NCI-H2227 (cell line): Measurements from ENCODE around the gene AKR1A1.

Source experiments
- DNase-seq: peaks from one replicate; lab custom pipeline; 2025; ENCODE audit not compliant: unreplicated experiment; lab: John Stamatoyannopoulos, UW

Gene AKR1A1

DNA sequence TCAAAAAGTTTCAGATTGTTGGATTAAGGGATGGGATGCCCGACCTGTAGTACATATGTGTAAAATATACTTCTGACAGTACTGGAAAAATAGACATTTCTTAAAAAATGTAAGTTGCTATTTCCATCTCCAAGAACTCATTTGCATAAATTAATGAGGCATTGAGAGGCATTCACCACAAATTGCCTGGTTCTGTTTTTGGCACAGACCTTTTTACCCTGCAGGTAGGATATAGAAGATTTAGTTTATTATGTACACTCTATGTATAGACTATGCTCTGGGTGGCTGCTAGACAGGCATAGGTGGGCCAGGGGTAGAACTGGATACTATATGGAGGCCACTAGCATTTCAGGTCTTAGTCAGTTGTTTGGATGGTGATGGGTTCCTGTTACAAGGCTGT is 65.3 kb downstream of the AKR1A1 start:
- DNase-seq: no peak

DNA sequence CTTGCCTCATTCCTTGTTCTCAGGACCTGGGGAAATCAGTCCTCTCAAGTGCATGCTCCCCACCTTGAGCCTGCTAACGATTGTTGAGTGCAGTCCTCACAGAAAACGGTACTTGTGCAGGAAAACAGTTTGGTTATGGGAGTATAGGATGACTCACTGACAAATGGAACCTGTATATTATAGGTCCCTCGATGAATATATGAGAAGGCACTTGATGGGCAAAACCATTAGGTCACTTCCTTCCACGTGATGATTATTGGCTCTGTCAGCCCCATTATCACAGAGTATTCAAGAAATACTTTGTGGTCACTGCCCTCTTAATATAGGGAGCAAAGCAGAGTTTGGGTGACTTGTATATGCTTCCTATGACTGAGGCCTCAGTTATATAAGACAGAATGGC is 67.0 kb downstream of the AKR1A1 start:
- DNase-seq: no peak

DNA sequence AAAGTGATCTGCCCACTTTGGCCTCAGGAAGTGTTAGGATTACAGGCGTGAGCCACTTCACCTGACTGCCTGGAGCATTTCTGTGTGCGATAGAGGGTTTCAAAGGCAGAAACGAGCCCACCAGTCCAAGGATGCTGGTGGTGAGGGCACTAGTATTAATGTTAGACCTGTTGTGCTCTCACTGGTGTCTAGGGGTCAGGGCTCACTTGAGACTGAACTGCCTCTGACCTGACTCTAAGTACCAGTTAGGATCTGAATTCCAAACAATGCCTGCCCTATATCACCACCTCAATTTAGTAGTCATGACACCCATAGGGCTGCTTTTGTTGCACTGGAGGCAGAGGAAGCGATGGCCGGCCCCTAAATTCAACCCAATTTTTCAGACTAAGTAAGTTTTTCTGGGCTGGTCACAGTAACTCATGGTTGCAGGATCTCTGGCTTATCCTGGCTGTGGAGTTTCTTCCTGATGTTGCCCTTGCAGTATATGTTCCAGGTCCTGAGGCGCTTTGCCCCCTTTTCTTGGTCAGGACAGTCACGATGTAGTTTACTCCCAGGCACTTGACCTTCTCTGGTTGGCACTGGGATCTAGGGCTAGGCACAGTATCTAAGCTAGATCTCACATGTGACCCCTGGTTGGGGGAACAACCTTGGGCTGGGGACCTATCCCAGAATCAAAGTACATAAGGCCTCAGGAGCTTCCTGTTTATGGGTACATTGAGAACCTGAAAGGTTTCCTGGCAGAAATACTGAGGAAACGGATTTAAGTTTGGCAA is 68.7 kb downstream of the AKR1A1 start:
- no peak for DNase-seq
